Measurements from ENCODE around the gene ELK3.

DNA sequence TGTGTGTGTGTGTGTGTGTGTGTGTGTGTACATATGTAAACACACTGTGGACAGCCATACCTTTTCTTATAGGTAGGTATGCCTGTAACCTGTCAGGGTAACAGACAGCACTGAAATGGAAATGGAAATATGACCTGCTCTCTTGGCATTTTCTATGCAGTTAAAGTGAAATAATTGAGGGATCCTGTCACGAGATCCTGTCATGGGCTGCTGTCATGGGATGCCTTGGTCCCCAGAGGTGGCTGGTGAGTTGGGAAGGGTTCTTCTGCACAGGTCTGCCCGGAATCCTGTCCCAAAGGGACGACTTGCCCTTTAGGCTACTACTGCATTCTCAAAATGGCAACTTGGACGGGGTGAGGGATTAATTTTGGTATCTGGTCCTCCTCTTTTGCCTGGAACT is 47.3 kb downstream of the ELK3 start:
- TF ChIP-seq SNAI2 (CRISPR knock-in tag; IDR thresholded peaks at IDR 0.05) (no peak), GLIS3 (CRISPR knock-in tag; IDR thresholded peaks at IDR 0.05) (no peak), ZFP30 (CRISPR knock-in tag; IDR thresholded peaks at IDR 0.05) (no peak), ZC3H10 (CRISPR knock-in tag; IDR thresholded peaks at IDR 0.05) (no peak)
- TF ChIP-seq, protein P1, sequence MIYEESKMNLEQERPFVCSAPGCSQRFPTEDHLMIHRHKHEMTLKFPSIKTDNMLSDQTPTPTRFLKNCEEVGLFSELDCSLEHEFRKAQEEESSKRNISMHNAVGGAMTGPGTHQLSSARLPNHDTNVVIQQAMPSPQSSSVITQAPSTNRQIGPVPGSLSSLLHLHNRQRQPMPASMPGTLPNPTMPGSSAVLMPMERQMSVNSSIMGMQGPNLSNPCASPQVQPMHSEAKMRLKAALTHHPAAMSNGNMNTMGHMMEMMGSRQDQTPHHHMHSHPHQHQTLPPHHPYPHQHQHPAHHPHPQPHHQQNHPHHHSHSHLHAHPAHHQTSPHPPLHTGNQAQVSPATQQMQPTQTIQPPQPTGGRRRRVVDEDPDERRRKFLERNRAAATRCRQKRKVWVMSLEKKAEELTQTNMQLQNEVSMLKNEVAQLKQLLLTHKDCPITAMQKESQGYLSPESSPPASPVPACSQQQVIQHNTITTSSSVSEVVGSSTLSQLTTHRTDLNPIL (CRISPR knock-in tag; IDR thresholded peaks at IDR 0.05; ENCODE audit: low read depth), result no peak
